NCI-H2081 (cell line): Measurements from ENCODE around the gene FANCM.
"Not testable (repeated sequence)": the region's sequence is repeated elsewhere in the genome, so short reads cannot be mapped to it uniquely, and the experiment has no call there.

Source experiments
- DNase-seq, 2 experiments: peaks; one replicate each; lab custom pipeline; 2025; lab: John Stamatoyannopoulos, UW

Gene FANCM

GRCh38 chr14:45140661-45141187, 5.0 kb downstream of the FANCM start:
- no peak for DNase-seq

GRCh38 chr14:45142083-45142482, 6.4 kb downstream of the FANCM start:
- not testable (repeated sequence) for DNase-seq

DNA sequence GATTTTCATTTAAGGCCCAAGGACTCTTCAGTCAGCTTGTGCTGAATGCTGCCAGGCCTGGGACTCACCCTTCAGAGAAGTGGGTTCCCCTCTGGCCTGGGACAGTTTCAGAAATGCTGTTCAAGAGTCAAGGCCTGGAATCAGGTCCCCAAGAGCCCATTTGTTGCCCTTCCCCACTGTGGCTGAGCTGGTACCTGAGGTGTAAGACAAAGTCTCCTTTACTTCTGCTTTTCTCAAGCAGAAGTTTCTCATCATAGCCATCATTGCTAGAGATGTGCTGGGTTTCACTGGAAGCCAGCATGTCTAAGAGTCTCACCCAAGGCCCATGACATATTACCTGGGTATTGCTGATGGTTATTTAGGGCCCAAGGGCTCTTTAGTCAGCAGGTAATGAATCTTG, 8.9 kb downstream of the FANCM start:
- no peak for DNase-seq

GRCh38 chr14:45145214-45145613, 9.5 kb downstream of the FANCM start:
- DNase-seq, result no peak

GRCh38 chr14:45149602-45150001, 13.9 kb downstream of the FANCM start:
- DNase-seq, result no peak

- DNase-seq, result no peak
These were observed 14.7 kb downstream of the FANCM start for GRCh38 chr14:45150386-45150890.

- no peak for DNase-seq
These were observed 20.3 kb downstream of the FANCM start for GRCh38 chr14:45156067-45156466.

DNA sequence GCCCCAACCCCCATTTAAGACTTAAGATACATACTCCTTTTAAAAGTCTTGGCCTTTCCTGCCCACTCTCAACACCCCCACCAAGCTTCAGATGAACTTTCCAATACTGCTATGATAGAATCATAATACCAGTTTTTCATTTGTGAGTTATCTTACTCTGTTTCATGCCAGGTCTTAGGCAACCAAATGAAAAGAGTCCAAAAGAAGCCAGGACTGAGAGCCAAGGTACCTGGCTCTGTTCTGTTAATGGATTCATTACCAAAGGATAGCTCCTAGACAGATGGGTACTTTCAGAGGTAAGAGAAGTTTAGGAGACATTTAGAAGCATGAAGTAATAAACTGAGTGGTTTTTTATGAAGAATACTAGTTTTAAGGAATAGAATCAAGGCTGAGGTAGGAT, 34.2 kb downstream of the FANCM start:
- no peak for DNase-seq

GRCh38 chr14:45177076-45177475, 41.3 kb downstream of the FANCM start:
- no peak for DNase-seq

DNA sequence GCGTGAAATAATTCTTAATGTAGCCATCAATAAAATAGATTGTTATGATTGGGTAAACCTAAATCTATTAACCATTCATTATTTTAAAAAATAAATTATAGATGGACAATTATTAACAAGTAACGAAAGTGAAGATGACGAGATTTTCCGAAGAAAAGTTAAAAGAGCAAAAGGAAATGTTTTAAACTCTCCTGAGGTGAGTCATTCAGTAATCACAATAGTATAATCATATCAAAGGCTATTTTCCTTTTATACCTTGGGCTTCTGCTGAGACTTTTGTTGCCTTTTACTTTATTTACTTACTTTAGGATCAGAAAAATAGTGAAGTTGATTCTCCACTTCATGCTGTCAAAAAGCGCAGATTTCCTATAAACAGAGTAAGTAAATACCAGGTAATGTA, 45.6 kb downstream of the FANCM start:
- no peak for DNase-seq

GRCh38 chr14:45181806-45182205, 46.1 kb downstream of the FANCM start:
- DNase-seq, result no peak

DNA sequence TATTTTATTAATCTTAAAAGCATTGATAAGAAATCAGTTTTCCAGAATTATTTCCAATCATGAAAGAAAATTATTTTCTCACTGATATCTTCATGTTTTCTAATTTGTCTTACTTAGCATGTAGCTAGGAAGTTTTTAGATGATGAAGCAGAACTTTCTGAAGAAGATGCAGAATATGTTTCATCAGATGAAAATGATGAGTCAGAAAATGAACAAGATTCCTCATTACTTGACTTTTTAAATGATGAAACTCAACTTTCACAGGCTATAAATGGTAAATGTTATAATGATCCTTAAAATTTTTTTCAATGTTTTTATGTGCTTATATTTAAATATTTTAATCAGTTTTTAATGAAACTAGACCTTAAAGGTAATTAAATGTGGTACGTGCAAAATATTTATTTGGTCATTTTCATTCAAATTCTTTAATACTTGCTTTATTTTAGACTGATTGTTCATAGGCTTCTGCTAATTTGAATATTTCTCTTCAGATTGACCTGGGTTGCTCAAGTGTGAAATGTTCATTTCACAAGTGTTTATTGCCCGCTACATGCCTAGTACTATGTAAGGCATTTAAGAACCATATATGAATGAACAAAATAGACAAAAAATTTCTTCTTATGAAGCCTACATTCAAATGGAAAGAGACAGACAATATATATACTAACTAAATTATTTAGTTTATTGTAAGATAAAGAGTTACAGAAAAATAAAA, 49.5 kb downstream of the FANCM start:
- DNase-seq, result no peak

DNA sequence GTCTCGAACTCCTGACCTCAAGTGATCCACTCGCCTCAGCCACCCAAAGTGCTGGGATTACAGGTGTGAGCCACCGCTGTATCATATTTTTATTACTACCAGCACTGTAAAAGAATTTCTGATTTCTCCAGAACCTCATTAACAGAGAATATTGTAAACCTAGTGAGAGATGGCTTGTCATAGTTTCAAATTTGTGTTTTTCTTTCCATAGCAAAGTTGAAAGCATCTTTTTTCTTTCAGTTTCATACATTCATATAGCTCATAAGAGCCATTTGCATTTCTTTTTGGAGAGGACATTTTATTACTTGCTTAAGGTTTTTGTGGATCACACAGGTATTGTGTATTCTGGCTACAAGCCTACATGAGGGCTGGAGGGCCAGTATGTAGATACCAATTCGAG, 59.2 kb downstream of the FANCM start:
- no peak for DNase-seq

- DNase-seq, result no peak
These were observed 62.8 kb downstream of the FANCM start for GRCh38 chr14:45198551-45198950.

DNA sequence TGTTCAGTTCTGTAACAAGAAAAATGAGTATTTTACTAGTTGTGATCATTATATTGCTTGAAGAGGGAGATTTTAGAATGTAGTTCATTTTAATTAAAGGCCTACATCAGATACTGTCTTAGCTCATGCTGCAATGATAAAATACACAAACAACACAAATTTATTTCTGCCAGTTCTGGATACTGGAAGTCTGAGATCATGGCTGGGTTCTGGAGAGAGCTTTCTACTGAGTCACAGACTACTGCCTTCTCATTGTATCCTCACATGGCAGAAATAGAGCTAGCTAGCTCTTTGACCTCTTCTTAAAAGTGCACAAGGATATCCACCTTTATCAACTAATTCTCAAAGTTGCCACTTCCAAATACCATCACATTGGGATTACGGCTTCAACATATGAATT, 63.5 kb downstream of the FANCM start:
- no peak for DNase-seq

- DNase-seq, result no peak
These were observed 66.2 kb downstream of the FANCM start for GRCh38 chr14:45201905-45202304.

GRCh38 chr14:45204241-45204640, 68.5 kb downstream of the FANCM start:
- DNase-seq, result no peak

GRCh38 chr14:45210159-45210558, 74.4 kb downstream of the FANCM start:
- DNase-seq, result no peak

GRCh38 chr14:45211295-45211694, 75.6 kb downstream of the FANCM start:
- DNase-seq, result no peak

DNA sequence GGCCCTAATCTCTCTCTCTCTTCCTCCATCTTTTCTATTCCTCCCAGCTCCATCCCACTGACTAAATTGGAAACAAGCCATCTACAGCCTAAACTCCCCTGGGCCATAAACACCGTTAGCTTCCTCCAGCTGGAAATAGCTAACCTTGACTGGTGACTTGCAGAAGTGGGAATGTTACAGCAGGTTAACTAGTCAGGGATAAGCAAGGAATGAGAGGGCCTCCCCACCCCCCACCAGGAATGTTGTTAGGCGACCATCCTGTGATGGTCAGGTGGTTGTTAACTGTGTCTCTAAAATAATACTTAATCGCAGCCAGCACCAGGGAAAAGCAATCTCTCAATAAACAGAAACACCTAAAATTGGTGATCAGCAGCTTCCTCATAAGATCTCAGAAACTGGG, 76.5 kb downstream of the FANCM start:
- no peak for DNase-seq

- not testable (repeated sequence) for DNase-seq
These were observed 78.0 kb downstream of the FANCM start for GRCh38 chr14:45213716-45214115.

DNA sequence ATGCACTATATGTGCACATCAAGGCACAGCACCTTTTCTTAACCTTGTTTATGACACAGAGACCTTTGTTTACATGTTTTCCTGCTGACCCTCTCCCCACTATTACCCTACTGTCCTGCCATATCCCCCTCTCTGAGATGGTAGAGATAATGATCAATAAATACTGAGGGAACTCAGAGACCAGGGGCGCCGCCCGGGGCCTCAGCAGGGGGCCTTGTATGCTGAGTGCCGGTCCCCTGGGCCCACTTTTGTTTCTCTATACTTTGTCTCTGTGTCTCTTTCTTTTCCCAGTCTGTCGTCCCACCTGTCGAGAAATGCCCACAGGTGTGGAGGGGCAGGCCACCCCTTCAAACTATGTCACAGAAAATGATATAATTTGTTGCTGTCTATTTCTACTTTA, 78.6 kb downstream of the FANCM start:
- DNase-seq, result not testable (repeated sequence)

DNA sequence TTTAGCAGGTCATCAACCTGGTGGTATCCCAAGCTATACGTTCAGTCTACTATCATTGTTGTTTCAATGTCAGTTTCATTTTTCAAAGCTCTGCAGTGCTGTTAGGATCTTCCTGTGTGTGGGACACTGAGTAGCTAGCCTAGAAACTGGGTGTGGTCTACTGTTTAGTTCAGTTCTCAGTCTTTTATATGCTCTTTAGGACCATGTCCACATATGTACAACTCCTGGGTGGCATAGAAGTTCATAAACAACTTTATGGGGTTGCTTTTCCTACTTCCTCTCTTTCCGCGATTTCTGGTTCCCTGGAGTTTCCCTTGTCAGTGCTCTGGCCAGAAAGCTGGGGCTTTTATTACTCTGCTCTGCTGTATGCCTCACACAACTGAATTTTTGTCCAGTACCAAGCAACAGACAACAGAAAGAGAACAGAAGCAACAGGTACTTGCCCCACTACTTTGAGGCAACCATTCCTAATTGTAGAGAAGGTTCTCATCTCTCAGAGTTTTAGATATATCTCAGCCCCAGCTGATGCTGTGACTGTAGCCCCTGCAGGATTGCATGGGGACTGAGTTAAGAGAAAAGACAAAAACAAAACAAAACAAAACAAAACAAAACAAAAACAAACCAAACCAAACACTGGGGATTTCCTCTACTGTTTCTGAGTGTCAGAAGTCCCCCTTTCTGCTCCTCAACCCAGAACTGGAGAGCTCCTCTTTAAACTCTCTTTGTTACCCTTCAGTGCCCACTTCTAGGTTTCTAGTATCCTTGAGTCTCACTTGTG, 86.9 kb downstream of the FANCM start:
- no peak for DNase-seq
